ENCODE results near the gene CLK2.

CLK2 gene

DNA sequence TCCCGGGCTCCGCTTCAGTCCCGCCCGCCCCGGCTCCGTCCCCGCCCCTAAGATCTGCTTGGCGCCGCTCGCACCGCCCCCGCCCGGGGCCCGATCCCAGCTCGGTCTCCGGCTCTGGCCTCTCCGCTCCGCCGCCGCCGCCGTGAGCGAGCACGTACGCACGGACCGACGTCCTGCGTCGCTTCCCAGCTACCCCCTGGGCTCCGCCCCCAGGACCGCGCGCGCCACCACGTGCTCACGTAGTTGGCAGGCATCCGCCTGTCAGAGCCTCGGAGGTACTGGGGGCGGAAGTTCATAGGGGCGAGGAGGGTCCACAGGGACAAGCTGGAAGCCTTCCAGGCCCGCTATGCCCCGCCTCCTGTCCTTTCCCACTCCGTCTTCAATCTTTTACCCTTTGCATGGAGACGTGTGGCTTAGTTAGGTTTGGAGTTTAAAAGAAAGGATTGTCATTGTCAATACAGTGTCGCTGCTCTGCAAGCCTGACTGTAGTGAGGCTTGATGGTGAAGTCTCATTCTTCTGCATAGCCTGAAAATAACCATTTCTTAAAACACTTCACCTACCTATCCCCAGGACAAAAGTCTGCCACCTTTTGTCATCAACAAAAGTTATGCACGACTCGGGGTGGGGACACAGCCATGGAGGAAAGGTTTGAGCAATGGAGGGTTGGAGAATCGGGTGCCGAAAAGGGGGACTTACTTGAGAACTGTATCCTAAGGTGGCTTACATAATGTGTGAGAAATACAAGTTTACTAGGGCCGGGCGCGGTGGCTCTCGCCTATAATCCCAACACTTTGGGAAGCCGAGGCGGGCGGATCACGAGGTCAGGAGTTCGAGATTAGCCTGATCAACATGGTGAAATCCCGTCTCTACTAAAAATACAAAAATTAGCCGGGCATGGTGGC, at the start of gene CLK2:
TSS of gene CLK2 (minus strand) at position 162 of the 903 bp plus-strand sequence. CDS start 2,527 bp downstream, outside the sequence.
- Histone ChIP-seq H3K36me3 (ENCODE audit: insufficient read depth, low read length) (peaks cover 20% of the 10 kb centered on the region), H3K9ac (ENCODE audit: low read depth, low read length) (peak within 1 kb of the TSS; percentile 52), H3K9me3 (ENCODE audit: control insufficient read depth, insufficient read depth, low read length) (no peaks in the 10 kb centered on the region), H3K4me1 (ENCODE audit: insufficient read depth, low read length) (peaks cover 1% of the 10 kb centered on the region)

- Histone ChIP-seq H3K36me3 (ENCODE audit: insufficient read depth, low read length) (no peaks in the 10 kb centered on the region; the same call in 1 of the 2 replicates), H3K9ac (ENCODE audit: low read depth, low read length) (peak overlapping the region; percentile 75; the same call in 1 of the 2 replicates), H3K9me3 (ENCODE audit: control insufficient read depth, insufficient read depth, low read length) (no peaks in the 10 kb centered on the region), H3K4me1 (ENCODE audit: insufficient read depth, low read length) (peaks cover 17% of the 10 kb centered on the region; the same call in 1 of the 2 replicates)
Observed at GRCh38 chr1:155322571-155322952, 49.3 kb upstream of the CLK2 start.

- H3K9ac ChIP-seq (ENCODE audit: low read depth, low read length), result peak overlapping the region; percentile 75; the same call in 1 of the 2 replicates
- H3K36me3 ChIP-seq (ENCODE audit: insufficient read depth, low read length), result no peaks in the 10 kb centered on the region; the same call in 1 of the 2 replicates
- H3K9me3 ChIP-seq (ENCODE audit: control insufficient read depth, insufficient read depth, low read length), result no peaks in the 10 kb centered on the region
- H3K4me1 ChIP-seq (ENCODE audit: insufficient read depth, low read length), result peaks cover 17% of the 10 kb centered on the region; the same call in 1 of the 2 replicates
Observed at GRCh38 chr1:155321639-155322503, 48.6 kb upstream of the CLK2 start.

GRCh38 chr1:155320661-155321617, 47.6 kb upstream of the CLK2 start, which contains the start of gene RUSC1:
Gene RUSC1 (plus strand): TSS chr1:155320894. CDS start chr1:155321774, 880 bp downstream.
- H3K36me3 ChIP-seq (ENCODE audit: insufficient read depth, low read length), result no peaks in the 10 kb centered on the region; the same call in 1 of the 2 replicates
- peaks cover 17% of the 10 kb centered on the region; the same call in 1 of the 2 replicates for H3K4me1 ChIP-seq (ENCODE audit: insufficient read depth, low read length)
- H3K9ac ChIP-seq (ENCODE audit: low read depth, low read length), result peak within 1 kb of the TSS; percentile 75; the same call in 1 of the 2 replicates
- no peaks in the 10 kb centered on the region for H3K9me3 ChIP-seq (ENCODE audit: control insufficient read depth, insufficient read depth, low read length)

DNA sequence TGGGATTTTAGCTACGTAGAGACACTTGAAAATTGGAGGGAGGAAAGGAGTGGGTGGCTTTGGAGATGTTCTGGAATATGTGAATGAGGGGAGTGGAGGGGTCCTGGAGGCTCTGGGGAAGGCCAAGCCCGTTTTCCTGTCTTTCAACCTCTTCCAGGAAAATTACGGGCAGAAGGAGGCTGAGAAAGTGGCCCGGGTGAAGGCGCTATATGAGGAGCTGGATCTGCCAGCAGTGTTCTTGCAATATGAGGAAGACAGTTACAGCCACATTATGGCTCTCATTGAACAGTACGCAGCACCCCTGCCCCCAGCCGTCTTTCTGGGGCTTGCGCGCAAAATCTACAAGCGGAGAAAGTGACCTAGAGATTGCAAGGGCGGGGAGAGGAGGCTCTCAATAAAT, 46.9 kb upstream of the CLK2 start:
- H3K9me3 ChIP-seq (ENCODE audit: control insufficient read depth, insufficient read depth, low read length), result no peaks in the 10 kb centered on the region
- H3K4me1 ChIP-seq (ENCODE audit: insufficient read depth, low read length), result peaks cover 17% of the 10 kb centered on the region; the same call in 1 of the 2 replicates
- peak overlapping the region; percentile 75; the same call in 1 of the 2 replicates for H3K9ac ChIP-seq (ENCODE audit: low read depth, low read length)
- H3K36me3 ChIP-seq (ENCODE audit: insufficient read depth, low read length), result no peaks in the 10 kb centered on the region; the same call in 1 of the 2 replicates

GRCh38 chr1:155319536-155319935, 46.2 kb upstream of the CLK2 start:
- H3K36me3 ChIP-seq (ENCODE audit: insufficient read depth, low read length), result peaks cover under 1% of the 10 kb centered on the region; the same call in 1 of the 2 replicates

DNA sequence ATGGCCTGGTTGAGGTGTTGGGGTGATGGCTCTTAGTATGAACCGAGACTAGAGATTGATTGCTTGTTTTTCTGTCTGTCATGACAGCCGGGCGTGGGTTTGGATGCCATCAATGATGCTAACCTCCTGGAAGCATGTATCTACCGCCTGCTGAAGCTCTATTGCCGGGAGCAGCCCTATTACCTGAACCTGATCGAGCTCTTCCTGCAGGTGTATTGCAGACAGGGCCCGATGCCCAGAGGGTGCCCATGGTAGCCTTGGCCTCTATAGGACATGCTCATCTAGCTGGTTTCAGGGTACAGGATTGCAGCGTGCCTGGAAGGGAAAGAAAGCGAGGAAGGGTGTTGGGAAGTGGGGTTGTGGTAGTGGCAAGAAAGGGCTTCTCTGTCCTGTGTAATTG, 44.8 kb upstream of the CLK2 start:
- Histone ChIP-seq H3K4me1 (ENCODE audit: insufficient read depth, low read length) (peaks cover 17% of the 10 kb centered on the region; the same call in 1 of the 2 replicates), H3K9me3 (ENCODE audit: control insufficient read depth, insufficient read depth, low read length) (no peaks in the 10 kb centered on the region), H3K36me3 (ENCODE audit: insufficient read depth, low read length) (peaks cover 4% of the 10 kb centered on the region), H3K9ac (ENCODE audit: low read depth, low read length) (no peak overlapping the region)

More at GRCh38 chr1:155319536-155319935, 46.2 kb upstream of the CLK2 start:
- peaks cover 17% of the 10 kb centered on the region; the same call in 1 of the 2 replicates for H3K4me1 ChIP-seq (ENCODE audit: insufficient read depth, low read length)
- H3K9me3 ChIP-seq (ENCODE audit: control insufficient read depth, insufficient read depth, low read length), result no peaks in the 10 kb centered on the region
- no peak overlapping the region for H3K9ac ChIP-seq (ENCODE audit: low read depth, low read length)

- Histone ChIP-seq H3K4me1 (ENCODE audit: insufficient read depth, low read length) (peaks cover 16% of the 10 kb centered on the region; the same call in 1 of the 2 replicates), H3K36me3 (ENCODE audit: insufficient read depth, low read length) (peaks cover 4% of the 10 kb centered on the region)
Observed at GRCh38 chr1:155316922-155317321, 43.6 kb upstream of the CLK2 start.

DNA sequence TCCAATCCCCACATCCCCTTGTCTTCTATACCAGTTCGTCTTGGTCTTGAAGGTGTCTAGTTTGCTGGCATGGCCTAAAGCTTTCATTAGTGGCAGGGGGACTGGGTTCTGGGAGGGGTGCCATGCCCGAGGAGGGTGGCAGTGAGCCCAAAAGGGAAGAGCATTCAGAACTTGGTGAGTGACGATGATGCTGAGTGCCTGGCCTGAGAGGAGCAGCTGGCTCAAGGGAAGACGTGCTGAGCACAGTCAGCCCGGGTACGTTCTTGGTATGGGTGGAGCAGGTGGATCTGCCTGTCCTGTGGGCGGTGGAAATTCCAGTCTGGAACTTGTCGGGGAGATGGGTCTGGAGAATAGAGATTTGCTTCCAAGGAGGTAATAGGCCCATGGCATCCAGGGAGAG, 40.0 kb upstream of the CLK2 start:
- peaks cover 4% of the 10 kb centered on the region; the same call in 1 of the 2 replicates for H3K36me3 ChIP-seq (ENCODE audit: insufficient read depth, low read length)
- no peak overlapping the region for H3K9ac ChIP-seq (ENCODE audit: low read depth, low read length)
- no peaks in the 10 kb centered on the region; the same call in 1 of the 2 replicates for H3K4me1 ChIP-seq (ENCODE audit: insufficient read depth, low read length)

More at GRCh38 chr1:155316922-155317321, 43.6 kb upstream of the CLK2 start:
- H3K9me3 ChIP-seq (ENCODE audit: control insufficient read depth, insufficient read depth, low read length), result no peaks in the 10 kb centered on the region
- H3K9ac ChIP-seq (ENCODE audit: low read depth, low read length), result no peak overlapping the region

DNA sequence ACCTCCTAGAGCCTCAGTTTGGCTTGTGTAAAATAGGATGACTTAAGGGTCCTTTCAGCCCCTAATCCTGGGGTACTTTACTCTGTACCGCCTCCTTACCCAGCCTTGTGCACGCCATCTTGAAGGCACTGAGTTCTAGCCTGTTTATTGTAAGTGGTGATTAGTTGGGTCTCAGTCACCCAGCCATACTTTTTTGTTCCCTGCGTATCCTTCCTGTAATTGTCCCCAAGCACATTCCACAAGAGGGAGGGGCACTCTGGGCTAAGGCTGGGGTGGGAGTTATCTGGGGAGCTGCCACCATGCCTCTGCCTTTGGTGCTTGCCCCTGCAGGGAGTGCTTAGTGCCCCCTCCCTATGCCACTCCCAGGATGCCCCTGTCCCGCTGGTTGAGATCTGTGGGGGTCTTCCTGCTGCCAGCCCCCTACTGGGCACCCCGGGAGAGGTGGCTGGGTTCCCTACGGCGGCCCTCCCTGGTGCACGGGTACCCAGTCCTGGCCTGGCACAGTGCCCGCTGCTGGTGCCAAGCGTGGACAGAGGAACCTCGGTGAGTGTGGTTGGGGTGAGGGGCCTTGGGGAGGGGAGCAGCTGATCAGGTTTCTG, 36.2 kb upstream of the CLK2 start:
- Histone ChIP-seq H3K9me3 (ENCODE audit: control insufficient read depth, insufficient read depth, low read length) (no peaks in the 10 kb centered on the region), H3K4me1 (ENCODE audit: insufficient read depth, low read length) (no peaks in the 10 kb centered on the region; the same call in 1 of the 2 replicates), H3K9ac (ENCODE audit: low read depth, low read length) (peak overlapping the region; percentile 80), H3K36me3 (ENCODE audit: insufficient read depth, low read length) (peaks cover 3% of the 10 kb centered on the region; the same call in 1 of the 2 replicates)

More for the DNA sequence above, 40.0 kb upstream of the CLK2 start:
- no peaks in the 10 kb centered on the region for H3K9me3 ChIP-seq (ENCODE audit: control insufficient read depth, insufficient read depth, low read length)

DNA sequence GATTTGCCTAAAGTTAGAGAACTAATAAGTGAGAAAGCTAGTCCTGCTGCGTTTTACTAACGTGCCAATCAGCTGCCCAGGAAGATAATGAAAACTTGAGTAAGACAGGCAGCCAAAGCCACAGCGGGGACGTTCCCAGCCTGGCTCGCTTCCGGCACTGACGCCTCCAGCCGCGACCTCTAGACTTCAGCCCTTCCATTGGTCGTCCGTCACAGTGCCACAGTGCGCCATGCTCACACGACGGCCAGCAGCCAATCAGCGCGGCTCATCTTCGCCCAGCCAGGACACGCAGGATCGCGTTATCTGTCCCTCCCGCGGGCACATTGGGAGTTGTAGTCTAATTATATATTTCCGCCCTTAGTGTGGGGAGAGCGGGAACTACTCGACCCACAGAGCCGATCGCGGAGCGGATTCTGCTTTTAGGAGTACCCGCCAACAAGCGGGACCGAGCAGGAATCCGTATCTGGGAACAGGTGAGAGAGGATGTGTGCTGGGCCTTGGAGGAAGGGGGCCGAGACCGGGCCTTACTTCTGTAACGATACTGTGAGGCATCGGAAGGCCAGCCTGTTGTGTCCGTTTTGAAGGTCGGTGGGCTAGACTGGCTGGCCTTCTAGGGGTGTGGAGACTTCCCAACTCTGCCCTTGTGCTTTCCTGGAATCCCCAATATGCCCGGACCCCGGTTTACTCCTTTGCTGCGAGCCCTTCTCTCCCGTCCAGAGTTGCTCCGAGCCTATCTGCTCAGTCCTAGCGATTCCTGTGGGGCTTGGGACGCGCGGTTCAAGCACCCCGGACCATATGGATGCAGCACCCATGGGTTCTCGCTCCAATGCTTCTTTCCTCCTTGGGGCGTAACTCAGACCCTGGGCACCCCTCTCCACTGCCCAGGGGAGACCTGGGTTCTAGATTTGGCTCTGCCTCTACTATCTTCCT, 35.5 kb upstream of the CLK2 start, which contains the start of gene FDPS:
TSS of gene FDPS (plus strand) at position 374 of the 930 bp plus-strand sequence. CDS start 924 bp downstream, outside the sequence.
- Histone ChIP-seq H3K9ac (ENCODE audit: low read depth, low read length) (peak within 1 kb of the TSS; percentile 80), H3K4me1 (ENCODE audit: insufficient read depth, low read length) (no peaks in the 10 kb centered on the region; the same call in 1 of the 2 replicates), H3K9me3 (ENCODE audit: control insufficient read depth, insufficient read depth, low read length) (no peaks in the 10 kb centered on the region), H3K36me3 (ENCODE audit: insufficient read depth, low read length) (no peaks in the 10 kb centered on the region; the same call in 1 of the 2 replicates)
